Right forelimb (tissue), 1 donor: Measurements from ENCODE around the gene HES5.
"Not testable (repeated sequence)": the region's sequence is repeated elsewhere in the genome, so short reads cannot be mapped to it uniquely, and the experiment has no call there.

Experiments
- DNase-seq: peaks from one replicate; pipeline ENCODE4 v3.0.0-alpha.2; 2018

Gene HES5, protein sequence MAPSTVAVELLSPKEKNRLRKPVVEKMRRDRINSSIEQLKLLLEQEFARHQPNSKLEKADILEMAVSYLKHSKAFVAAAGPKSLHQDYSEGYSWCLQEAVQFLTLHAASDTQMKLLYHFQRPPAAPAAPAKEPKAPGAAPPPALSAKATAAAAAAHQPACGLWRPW

GRCh38 chr1:2529784-2530512 is at the start of gene HES5:
Gene HES5 (minus strand): TSS chr1:2530263. CDS start chr1:2530164, 99 bp downstream.
- DNase-seq, result no peak

- DNase-seq, result no peak
These were observed 48.7 kb upstream of the HES5 start for GRCh38 chr1:2578758-2579118.

- DNase-seq, result peak; percentile 34
These were observed 47.6 kb upstream of the HES5 start for GRCh38 chr1:2577565-2578075.

GRCh38 chr1:2575801-2576663 is 46.0 kb upstream of the HES5 start:
- DNase-seq, result peak; percentile 36

GRCh38 chr1:2574350-2574749 is 44.3 kb upstream of the HES5 start:
- DNase-seq, result no peak

DNA sequence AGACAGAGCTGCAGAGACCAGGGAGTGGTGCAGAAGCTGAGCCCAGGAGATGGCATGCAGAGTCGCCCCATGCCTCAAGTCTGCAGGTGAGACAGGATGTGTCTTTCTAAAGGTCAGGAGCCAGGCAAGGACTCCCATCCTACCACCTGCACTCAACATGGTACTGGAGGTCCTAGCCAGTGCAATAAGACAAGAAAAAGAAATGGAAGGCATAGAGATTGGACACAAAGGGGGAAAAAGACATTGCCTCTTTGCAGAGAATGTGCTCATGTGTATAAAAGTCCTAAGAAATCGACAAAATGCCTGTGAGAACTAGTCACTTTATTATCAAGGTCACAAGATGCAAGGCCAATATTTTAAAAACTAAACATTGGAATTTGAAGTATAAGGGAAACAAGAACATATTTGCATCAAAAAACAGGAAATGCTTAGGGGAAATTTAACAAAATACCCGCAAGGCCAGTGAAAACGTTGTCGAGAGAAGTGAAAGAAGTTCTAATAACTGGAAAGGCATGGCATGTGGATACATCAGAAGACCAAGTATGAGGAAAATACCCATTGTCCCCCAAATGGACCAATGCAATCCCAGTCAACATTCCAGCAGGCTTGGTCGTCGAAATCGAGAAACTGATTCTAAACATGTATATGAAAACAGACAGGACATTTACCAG is 43.3 kb upstream of the HES5 start:
- no peak for DNase-seq

DNA sequence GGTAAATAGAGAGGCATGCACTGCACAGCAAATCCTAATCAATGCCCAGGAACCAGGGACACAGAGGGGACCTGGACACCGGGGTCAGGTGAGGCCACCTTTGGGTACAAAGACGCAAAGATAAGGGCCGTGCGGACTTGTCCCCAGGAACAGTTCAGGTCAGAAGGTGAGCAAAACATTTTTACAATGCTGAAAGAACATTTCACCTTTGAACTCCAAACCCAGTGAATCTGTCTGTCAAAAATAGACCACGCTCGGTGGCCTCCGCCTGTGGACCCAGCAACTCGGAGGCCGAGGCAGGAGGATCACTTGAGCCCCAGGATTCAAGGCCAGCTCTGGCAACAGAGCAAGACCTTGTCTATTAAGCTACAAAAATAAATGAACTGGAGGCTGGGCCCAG is 41.3 kb upstream of the HES5 start:
- DNase-seq, result no peak

GRCh38 chr1:2570332-2570731 is 40.3 kb upstream of the HES5 start:
- DNase-seq, result no peak

DNA sequence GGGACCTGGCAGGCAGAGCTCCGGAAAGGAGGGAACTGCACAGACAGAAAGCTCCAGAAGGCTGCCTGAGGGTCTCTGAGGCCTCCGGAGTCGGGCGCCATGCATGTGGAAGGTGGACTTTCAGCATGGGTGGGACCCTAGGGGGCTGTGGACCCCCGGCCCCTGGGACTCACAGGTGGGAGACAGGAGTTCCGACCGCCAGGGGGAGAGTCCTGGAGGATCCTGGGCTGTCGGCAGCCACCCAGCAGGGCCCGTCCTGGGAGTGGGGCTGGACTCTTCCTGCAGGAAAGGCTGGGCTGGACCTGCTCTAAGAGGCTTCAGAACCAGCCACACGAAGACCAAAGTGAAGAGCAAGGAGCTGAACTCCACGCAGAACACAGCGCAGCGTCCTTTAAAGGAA is 39.6 kb upstream of the HES5 start:
- not testable (repeated sequence) for DNase-seq

DNA sequence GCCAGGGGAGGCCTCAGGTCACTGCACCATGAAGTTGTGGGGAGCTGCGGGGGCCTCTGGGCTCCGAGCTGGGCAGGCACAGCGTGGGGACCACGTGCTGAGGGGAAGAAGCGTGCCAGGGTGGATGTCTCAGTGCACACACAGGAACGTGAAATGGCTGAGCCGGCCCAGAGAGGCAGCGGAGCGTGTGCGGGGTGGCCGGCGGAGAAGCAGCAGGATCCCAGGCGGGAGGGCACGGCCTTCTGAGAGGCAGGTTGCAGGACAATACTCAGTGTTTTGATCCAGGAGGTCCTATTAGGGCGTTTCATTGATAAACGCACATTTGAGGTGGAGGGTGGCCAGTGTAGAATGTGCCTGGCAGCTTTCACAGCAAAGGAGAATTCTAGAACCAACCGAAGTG is 39.0 kb upstream of the HES5 start:
- DNase-seq, result no peak

DNA sequence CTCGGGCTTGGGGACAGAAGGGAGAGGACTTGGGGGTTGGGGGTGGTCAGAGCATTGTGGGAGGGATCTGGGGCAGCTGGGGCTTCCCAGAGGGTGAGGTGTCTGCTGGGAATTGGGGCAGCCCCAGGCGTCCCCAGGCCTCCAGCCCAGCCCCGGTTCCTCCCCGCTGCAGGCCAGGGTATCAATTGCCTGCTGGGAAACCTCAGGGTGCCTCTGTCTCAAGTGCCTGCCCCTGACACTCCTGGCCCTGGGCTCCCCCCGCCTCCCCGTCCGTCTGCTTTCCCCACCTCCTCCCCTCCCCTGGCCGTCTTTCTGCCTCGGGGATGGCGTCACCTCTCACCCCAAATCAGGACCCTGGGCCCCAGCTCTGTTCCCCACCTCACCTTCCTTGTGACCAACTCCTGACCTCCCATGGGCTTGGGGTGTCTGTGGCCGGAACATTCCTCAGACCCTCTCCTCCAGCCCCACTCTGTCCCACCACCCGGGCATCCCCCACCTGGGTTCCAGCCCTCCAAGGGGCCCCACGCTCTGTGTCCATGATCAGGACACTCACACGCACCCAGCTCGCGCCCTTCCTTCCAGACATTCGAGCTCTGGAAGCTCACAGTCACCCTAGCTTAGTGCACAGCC is 38.2 kb upstream of the HES5 start:
- DNase-seq, result not testable (repeated sequence)

GRCh38 chr1:2567083-2567679 is 37.1 kb upstream of the HES5 start:
- no peak for DNase-seq

DNA sequence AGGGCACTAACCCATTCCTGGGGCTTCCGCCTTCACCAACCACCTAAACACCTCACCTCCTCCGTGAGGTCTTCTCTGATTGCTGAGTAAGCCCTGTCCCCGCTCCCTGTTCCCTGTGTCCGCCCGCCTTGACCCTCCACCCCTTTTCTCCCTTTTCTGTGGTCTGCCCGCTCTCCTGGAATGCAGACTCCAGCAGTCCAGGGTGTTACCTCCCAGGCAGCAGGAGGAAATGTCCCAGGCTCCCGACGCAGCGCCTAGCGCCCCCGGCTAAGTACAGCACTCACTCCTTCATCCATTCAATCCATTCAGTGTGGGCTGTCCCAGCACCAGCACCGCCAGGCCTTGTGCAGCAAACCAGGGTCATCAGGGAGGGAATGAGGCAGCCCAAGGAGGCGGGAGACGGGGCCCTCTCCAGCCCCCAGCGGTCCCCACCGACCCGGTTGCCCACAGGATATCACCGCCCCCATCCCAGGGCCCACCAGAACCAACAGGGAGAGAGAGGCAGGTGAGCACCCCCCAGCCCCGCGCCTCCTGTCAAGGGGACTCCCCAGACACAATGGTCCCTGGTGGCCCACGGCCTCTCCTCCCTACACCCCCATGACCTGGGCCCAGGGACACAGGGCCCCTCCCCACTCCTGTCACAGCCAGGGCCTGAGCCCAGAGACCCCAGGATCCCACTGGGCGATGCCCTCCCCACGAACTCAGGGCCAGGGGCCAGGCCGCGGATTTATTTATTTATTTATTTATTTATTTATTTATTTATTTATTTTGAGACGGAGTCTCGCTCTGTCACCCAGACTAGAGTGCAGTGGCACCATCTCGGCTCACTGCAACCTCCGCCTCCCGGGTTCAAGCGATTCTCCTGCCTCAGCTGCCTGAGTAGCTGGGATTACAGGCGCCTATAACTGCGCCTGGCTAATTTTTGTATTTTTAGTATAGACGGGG is 36.3 kb upstream of the HES5 start:
- DNase-seq, result no peak

- DNase-seq, result no peak
These were observed 34.8 kb upstream of the HES5 start for GRCh38 chr1:2564815-2565374.

DNA sequence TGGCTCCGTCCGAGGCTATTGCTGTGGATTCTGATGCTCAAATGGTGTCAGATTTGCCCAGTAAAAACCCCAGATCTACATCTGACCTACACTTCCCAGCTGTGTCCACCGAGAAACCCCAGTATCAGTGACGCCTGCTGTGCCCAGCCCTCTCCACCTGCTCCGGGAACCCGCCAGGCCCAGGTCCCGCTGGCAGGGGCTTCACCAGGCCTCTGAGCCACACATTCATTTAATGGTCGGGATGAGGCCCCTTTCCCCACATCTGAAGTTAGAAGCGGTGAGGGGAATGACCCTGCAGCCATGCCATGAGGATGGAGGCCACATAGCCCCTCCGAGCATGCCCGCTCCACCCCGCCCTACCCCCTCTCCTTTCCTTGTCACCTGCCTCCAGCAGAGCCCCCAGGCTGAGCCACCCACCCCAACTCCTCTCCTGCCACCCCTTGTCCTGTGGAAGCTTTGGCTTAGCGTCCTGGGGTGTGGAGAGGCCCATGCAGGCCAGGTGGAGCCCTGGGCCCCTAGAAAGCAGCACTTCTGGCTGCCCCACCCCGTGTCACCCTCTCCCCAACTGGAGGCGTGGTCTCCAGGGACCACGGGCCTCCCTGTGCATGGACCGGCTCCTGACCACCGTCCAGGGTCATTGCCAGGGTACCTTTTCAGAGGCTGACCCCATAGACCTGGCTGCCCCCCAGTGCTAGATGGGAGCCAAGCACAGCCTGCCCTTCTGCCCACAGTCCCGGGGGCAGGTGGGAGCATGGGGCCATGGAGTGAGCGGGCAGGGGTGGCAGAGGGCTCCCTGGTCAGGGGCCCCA is 34.1 kb upstream of the HES5 start:
- no peak for DNase-seq

GRCh38 chr1:2563205-2563604 is 33.1 kb upstream of the HES5 start:
- DNase-seq, result no peak

DNA sequence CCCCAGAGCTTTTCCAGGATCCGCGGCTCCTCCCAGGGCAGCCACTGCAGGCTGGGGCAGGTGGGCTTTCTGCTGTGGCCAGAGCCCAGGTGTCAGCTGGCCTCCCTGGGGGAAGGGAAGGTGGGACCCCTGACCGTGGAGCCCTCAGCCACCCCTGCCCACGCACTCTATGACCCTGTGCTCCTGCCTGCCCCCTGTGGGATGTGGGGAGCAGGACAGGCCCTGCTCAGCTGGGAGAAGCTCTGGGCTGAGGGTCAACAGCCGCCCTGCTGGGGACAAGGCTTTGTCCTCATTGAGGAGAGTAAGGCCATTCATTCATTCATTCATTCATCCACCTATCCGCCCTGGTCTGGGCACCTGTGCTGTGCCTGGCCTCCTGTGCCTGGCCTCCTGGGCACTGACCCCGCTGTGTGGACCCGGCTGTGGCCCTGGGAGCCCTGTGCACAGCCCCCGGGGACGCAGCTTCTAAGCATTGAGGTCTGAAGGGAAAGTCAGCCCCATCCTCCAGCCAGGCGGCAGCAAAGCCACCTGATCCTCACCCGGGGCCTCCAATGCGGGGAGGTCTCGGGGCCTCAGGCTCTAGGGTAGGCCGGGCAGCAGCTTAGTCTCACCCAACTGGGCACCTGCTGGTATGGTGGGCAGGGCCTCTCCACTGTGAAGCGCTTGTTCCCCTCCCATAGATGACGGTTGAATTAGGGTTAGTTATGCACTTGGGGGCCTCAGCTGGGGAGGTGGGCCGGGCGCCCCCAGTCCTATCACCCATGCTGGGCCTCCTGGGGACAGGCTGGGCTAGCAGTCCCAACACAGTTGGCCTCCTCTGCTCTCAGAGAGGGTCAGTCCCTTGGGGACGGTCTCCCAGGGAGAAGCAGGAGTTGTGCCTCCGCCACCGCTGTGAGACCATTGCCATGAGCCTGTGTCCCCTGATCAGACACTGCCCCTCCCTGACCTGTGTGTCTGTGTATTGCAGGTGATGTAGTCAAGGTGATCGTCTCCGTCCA is 32.1 kb upstream of the HES5 start:
- DNase-seq, result no peak

GRCh38 chr1:2561446-2561845 is 31.4 kb upstream of the HES5 start:
- DNase-seq, result no peak
